Breast epithelium (tissue), 4 donors: ENCODE results near the gene DYNC1H1. TPM values are rescaled to one million over a fixed set of nuclear protein-coding genes. Genes with fewer than 3 reads are reported as not detected.

Experiments used
- DNase-seq, 2 donors: peaks; one replicate each; pipeline ENCODE4 v3.0.0-alpha.2; 2019; ENCODE audit warnings: low spot score in 2 of 2
- H3K27ac ChIP-seq, 2 donors: fragments of 200-600 bp; sonication (generic) in 1 of 2; one replicate each; pipeline ENCODE4 v1.5.1; 2016 to 2019; ENCODE audit warnings: mild to moderate bottlenecking in 1 of 2
- H3K27me3 ChIP-seq, 2 donors: fragments of 200-600 bp; sonication (generic) in 1 of 2; one replicate each; pipeline versions ENCODE4 v1.5.1 to v1.6.0; 2017 to 2019; ENCODE audit warnings: control low read depth in 1 of 2, mild to moderate bottlenecking in 1 of 2
- H3K36me3 ChIP-seq: fragments of 200-600 bp; one replicate; pipeline ENCODE4 v1.5.1; 2019
- H3K4me1 ChIP-seq, 2 donors: fragments of 200-600 bp; sonication (generic); one replicate each; pipeline ENCODE4 v1.5.1; 2016 to 2019; ENCODE audit warnings: control low read depth in 1 of 2
- H3K4me3 ChIP-seq, 3 donors: fragments of 200-600 bp; sonication (generic); 1 replicate in 2 of 3; 2 replicates in 1 of 3; pipeline ENCODE4 v1.5.1; 2016 to 2019; ENCODE audit warnings: mild to moderate bottlenecking in 3 of 3, moderate library complexity in 2 of 3
- H3K9me3 ChIP-seq, 2 donors: fragments of 200-600 bp; sonication (generic) in 1 of 2; one replicate each; pipeline ENCODE4 v1.5.1; 2016 to 2019; ENCODE audit warnings: control low read depth in 1 of 2
- CTCF ChIP-seq, 3 donors: fragments of 450-650 bp; IDR thresholded peaks; one replicate each; pipeline ENCODE4 v1.5.1; 2016 to 2017; ENCODE audit warnings: antibody characterized with exemption in 3 of 3, mild to moderate bottlenecking in 3 of 3, moderate library complexity in 3 of 3
- POLR2A ChIP-seq: fragments of 450-650 bp; IDR thresholded peaks from one replicate; pipeline ENCODE4 v1.6.1; 2016; ENCODE audit warnings: antibody characterized with exemption, mild to moderate bottlenecking, moderate library complexity
- POLR2AphosphoS5 ChIP-seq, 3 donors: sonication (generic); formaldehyde crosslinking; IDR thresholded peaks; one replicate each; pipeline ENCODE4 v1.6.1; 2017; ENCODE audit warnings: antibody characterized with exemption in 3 of 3
- intact Hi-C: fragments of 100-400 bp; cut with DNase I; formaldehyde crosslinking; loops from one replicate; pipeline ENCODE4 v1.15.1; 2023; ENCODE audit warnings: low total_unique reads
- total RNA-seq, 3 donors: library from RNA; depleted of rRNA; stranded (reverse); fragments of >200 nt; gene quantifications; one replicate each; pipeline ENCODE4 v1.1.0, GENCODE V29; 2016

Gene DYNC1H1
- total RNA-seq, 3 donors from 2014 or later = 355 to 424 (median 391) TPM

GRCh38 chr14:101947577-101947903 lies 16.8 kb upstream of the DYNC1H1 start:
- Histone ChIP-seq H3K9me3 (no peaks in the 10 kb centered on the region), H3K36me3 (no peaks in the 10 kb centered on the region), H3K4me3 (peak overlapping the region; percentile 67 to 93 (median 83)), H3K27ac (peak overlapping the region; percentile 99), H3K27me3 (no peaks in the 10 kb centered on the region), H3K4me1 (peaks cover 5 to 6% of the 10 kb centered on the region in 2 donors)
- intact Hi-C loops = no loop called here
- DNase-seq = no peak
- TF ChIP-seq CTCF (IDR thresholded peaks at IDR 0.05) (no peak), POLR2A (no peak), POLR2AphosphoS5 (IDR thresholded peaks at IDR 0.05) (no peak)

- DNase-seq = peak; percentile 100
- Histone ChIP-seq H3K27me3 (no peaks in the 10 kb centered on the region), H3K36me3 (no peaks in the 10 kb centered on the region), H3K9me3 (no peaks in the 10 kb centered on the region), H3K27ac (peak overlapping the region; percentile 99), H3K4me1 (peaks cover 5 to 6% of the 10 kb centered on the region in 2 donors), H3K4me3 (peak overlapping the region; percentile 67 to 93 (median 83))
- TF ChIP-seq CTCF (IDR thresholded peaks at IDR 0.05) (peak in 1 of 3 donors; percentile 7), POLR2AphosphoS5 (IDR thresholded peaks at IDR 0.05) (peak; percentile 98 to 99 (median 99)), POLR2A (peak; percentile 74)
- intact Hi-C loops = no loop called here
Measured at GRCh38 chr14:101947904-101948665, 16.3 kb upstream of the DYNC1H1 start.

- H3K27ac ChIP-seq = peak overlapping the region; percentile 99
- peak in 1 of 2 donors; percentile 54 for DNase-seq
- intact Hi-C loops = no loop called here
- H3K4me1 ChIP-seq = peaks cover 5 to 6% of the 10 kb centered on the region in 2 donors
- H3K27me3 ChIP-seq = no peaks in the 10 kb centered on the region
- no peak for TF ChIP-seq POLR2A
- no peak for TF ChIP-seq POLR2AphosphoS5 (IDR thresholded peaks at IDR 0.05)
- no peak for TF ChIP-seq CTCF (IDR thresholded peaks at IDR 0.05)
- no peaks in the 10 kb centered on the region for H3K36me3 ChIP-seq
- H3K4me3 ChIP-seq = peak overlapping the region; percentile 67 to 93 (median 83)
- no peaks in the 10 kb centered on the region for H3K9me3 ChIP-seq
Measured at GRCh38 chr14:101948666-101949216, 15.6 kb upstream of the DYNC1H1 start.

- TF ChIP-seq CTCF (IDR thresholded peaks at IDR 0.05) = no peak
- no peak for TF ChIP-seq POLR2A
- no peak for TF ChIP-seq POLR2AphosphoS5 (IDR thresholded peaks at IDR 0.05)
- peak in 1 of 2 donors; percentile 25 for DNase-seq
- H3K27ac ChIP-seq = no peak overlapping the region
Measured at GRCh38 chr14:101950100-101950499, 14.3 kb upstream of the DYNC1H1 start.

GRCh38 chr14:101950516-101951215 lies 13.7 kb upstream of the DYNC1H1 start:
- Histone ChIP-seq H3K4me1 (peaks cover 5 to 6% of the 10 kb centered on the region in 2 donors), H3K27ac (no peak overlapping the region), H3K27me3 (no peaks in the 10 kb centered on the region), H3K36me3 (no peaks in the 10 kb centered on the region), H3K9me3 (no peaks in the 10 kb centered on the region), H3K4me3 (no peak overlapping the region)
- TF ChIP-seq POLR2AphosphoS5 (IDR thresholded peaks at IDR 0.05) = no peak
- no peak for TF ChIP-seq POLR2A
- no peak for TF ChIP-seq CTCF (IDR thresholded peaks at IDR 0.05)
- intact Hi-C loops = no loop called here
- DNase-seq = peak in 1 of 2 donors; percentile 12

More at GRCh38 chr14:101950100-101950499, 14.3 kb upstream of the DYNC1H1 start:
- H3K4me1 ChIP-seq = peaks cover 5 to 6% of the 10 kb centered on the region in 2 donors
- intact Hi-C loops = no loop called here
- H3K36me3 ChIP-seq = no peaks in the 10 kb centered on the region
- no peaks in the 10 kb centered on the region for H3K9me3 ChIP-seq
- H3K27me3 ChIP-seq = no peaks in the 10 kb centered on the region
- no peak overlapping the region for H3K4me3 ChIP-seq
